ENCODE data around the gene TRIM51. TPM values are rescaled to one million over a fixed set of nuclear protein-coding genes. Genes with fewer than 3 reads are reported as not detected.
"Not testable (repeated sequence)": the region's sequence is repeated elsewhere in the genome, so short reads cannot be mapped to it uniquely, and the experiment has no call there.

TRIM51 gene
- total and polyA plus RNA-seq, 2 of the 8 experiments (the other 6 are each of a cell fraction or from before 2014, with no cell fraction given), result not detected

- H3K27ac ChIP-seq (ENCODE audit: low read depth, low read length); CTCF ChIA-PET (ENCODE audit: partially characterized antibody); H3K23ac ChIP-seq (ENCODE audit: insufficient read length); H2BK12ac ChIP-seq (ENCODE audit: low read depth, low read length); H3K9ac ChIP-seq (replicated peaks in 1 of 4; ENCODE audit: extremely low read depth in 1 of 4, low read depth in 3 of 4, low read length in 3 of 4); H3K79me1 ChIP-seq (ENCODE audit: low read depth, low read length); H4K20me1 ChIP-seq (replicated peaks in 1 of 2; ENCODE audit: control insufficient read depth in 1 of 2, insufficient read depth in 2 of 2, low read length in 2 of 2); H3K4ac ChIP-seq (replicated peaks; ENCODE audit: insufficient read length, low read depth, low read length); H3K14ac ChIP-seq (ENCODE audit: insufficient read length); H2AK5ac ChIP-seq (ENCODE audit: low read depth, low read length); POLR2A ChIA-PET (ENCODE audit: partially characterized antibody); DNase-seq (ENCODE audit: low read depth in 1 of 2, low spot score in 2 of 2); H2BK5ac ChIP-seq (ENCODE audit: low read depth, low read length); H3K18ac ChIP-seq (ENCODE audit: extremely low read depth, low read length); H3K23me2 ChIP-seq (ENCODE audit: low read depth, low read length); H3K27me3 ChIP-seq (replicated peaks in 1 of 4; ENCODE audit: control insufficient read depth in 3 of 4, extremely low read depth in 1 of 4, insufficient read depth in 3 of 4, low read length in 3 of 4); H2AFZ ChIP-seq (ENCODE audit: low read length); H3K79me2 ChIP-seq (ENCODE audit: control insufficient read depth in 1 of 2, insufficient read depth in 2 of 2, low read length in 2 of 2); H4K91ac ChIP-seq (replicated peaks; ENCODE audit: insufficient read length, low read length); FAIRE-seq; H3K4me2 ChIP-seq (ENCODE audit: insufficient read depth in 1 of 2, low read depth in 2 of 2, low read length in 2 of 2); H3K4me1 ChIP-seq (replicated peaks in 1 of 4; ENCODE audit: control insufficient read depth in 3 of 4, insufficient read depth in 4 of 4, low read length in 3 of 4); H3K4me3 ChIP-seq (ENCODE audit: extremely low read depth in 1 of 4, insufficient read depth in 2 of 4, low read depth in 3 of 4, low read length in 4 of 4); H4K8ac ChIP-seq (ENCODE audit: extremely low read depth, insufficient read depth, low read length); H3K9me3 ChIP-seq (ENCODE audit: insufficient read depth in 2 of 2, low read depth in 1 of 2, low read length in 1 of 2); H3K56ac ChIP-seq (replicated peaks; ENCODE audit: insufficient read length, low read depth, low read length); H2BK120ac ChIP-seq (replicated peaks; ENCODE audit: low read depth, low read length); H2BK20ac ChIP-seq (ENCODE audit: low read length); H3K36me3 ChIP-seq (ENCODE audit: control insufficient read depth in 2 of 4, insufficient read depth in 4 of 4, low read length in 3 of 4); H4K5ac ChIP-seq (ENCODE audit: insufficient read length, low read depth, low read length); H2BK15ac ChIP-seq (ENCODE audit: low read length): not testable (repeated sequence)
- 91% methylated on average over 9 of the region's 9 CpGs; no CpG with 5 or more reads in 1 of the 2 experiments for WGBS, 2 experiments (ENCODE audit: extremely low coverage in 1 of 2, insufficient coverage in 1 of 2, insufficient read length in 1 of 2, insufficient replicate concordance in 2 of 2, low coverage in 1 of 2, low lambda C conversion rate in 2 of 2, missing lambda C conversion rate in 1 of 2)
These were observed 2.4 kb downstream of the TRIM51 start for GRCh38 chr11:55885481-55885880.
